DMS 273 (cell line): Measurements from ENCODE around the gene RPS10.
"Not testable (repeated sequence)": the region's sequence is repeated elsewhere in the genome, so short reads cannot be mapped to it uniquely, and the experiment has no call there.

ENCODE experiments used
- DNase-seq: peaks from one replicate; lab custom pipeline; 2025; ENCODE audit not compliant: unreplicated experiment; lab: John Stamatoyannopoulos, UW

Gene RPS10

GRCh38 chr6:34393191-34393965 lies 32.5 kb downstream of the RPS10 start:
- no peak for DNase-seq

DNA sequence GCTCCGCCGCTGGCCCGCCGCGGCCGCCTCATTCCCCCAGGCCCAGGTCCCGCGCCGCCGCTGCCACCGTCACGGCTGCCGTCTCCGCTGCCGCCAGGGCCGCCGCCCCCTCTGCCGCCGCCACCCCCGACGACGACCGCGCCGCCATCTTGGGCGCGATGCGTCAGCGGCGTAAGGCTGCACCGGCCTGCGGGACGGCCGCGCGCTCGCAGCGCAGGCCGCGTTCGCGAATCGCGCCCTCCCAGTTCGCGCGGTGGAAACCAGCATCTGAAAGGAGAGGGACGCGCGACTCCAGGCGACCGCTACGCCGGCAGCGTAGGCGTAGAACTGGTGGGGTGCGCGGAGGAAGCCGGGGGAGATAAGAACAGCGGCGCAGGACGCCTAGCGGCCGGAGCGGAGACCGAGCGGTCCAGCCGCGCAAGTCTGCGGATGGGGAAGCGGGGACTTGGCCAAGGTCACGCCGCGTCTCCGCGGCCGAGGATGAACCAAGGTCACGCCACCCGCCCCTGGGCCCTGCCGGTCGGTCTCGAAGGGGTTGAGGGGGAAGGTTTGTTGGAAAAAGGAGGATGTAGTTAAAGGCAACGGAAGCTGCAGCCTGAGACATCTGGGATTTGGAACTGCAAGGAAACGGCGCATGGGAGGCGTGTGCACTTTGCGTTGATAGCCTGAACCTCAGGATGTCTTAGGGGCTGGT lies 33.2 kb downstream of the RPS10 start, which contains the start of gene NUDT3:
Gene NUDT3, minus strand, starts transcription at position 173 of the 694 bp plus-strand sequence. CDS start 307 bp downstream, outside the sequence.
- DNase-seq, result peak; percentile 98

- DNase-seq, result peak; percentile 90
Measured at GRCh38 chr6:34391786-34392496, 33.9 kb downstream of the RPS10 start.

GRCh38 chr6:34391473-34391785 lies 34.4 kb downstream of the RPS10 start:
- DNase-seq, result no peak

GRCh38 chr6:34390531-34391472 lies 35.1 kb downstream of the RPS10 start:
- peak; percentile 76 for DNase-seq

DNA sequence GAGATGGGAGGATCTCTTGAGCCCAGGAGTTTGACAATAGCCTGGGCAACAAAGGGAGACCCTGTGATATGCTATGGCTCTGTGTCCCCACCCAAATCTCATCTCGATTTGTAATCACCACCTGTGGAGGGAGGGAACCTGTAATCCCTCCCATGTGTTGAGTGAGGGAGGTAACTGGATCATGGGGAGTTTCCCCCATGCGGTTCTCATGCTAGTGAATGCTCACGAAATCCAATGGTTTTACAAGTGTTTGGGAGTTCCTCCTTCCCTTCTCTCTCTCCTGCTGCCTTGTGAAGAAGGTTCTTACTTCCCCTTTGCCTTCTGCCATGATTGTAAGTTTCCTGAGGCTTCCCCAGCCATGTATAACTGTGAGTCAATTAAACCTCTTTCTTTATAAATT lies 36.8 kb downstream of the RPS10 start:
- DNase-seq, result no peak

DNA sequence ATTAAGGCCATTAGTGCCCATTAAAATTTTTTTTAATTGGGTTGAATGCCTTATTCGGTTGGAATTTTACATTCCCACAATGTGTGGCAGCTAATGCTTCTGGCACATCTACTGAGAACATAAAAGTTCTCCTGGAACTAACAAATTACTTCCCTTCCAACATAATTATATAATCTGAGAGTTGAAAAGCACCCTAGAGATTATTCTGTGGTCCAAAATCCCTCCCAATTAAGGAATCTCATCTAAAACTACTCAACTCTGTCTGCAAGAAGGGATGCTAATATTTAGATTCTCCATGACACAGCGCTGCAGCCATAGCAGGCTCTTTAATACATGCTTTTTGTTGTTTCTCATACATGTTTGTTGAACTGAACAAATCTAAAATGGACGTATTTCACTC lies 37.4 kb downstream of the RPS10 start:
- DNase-seq, result no peak

DNA sequence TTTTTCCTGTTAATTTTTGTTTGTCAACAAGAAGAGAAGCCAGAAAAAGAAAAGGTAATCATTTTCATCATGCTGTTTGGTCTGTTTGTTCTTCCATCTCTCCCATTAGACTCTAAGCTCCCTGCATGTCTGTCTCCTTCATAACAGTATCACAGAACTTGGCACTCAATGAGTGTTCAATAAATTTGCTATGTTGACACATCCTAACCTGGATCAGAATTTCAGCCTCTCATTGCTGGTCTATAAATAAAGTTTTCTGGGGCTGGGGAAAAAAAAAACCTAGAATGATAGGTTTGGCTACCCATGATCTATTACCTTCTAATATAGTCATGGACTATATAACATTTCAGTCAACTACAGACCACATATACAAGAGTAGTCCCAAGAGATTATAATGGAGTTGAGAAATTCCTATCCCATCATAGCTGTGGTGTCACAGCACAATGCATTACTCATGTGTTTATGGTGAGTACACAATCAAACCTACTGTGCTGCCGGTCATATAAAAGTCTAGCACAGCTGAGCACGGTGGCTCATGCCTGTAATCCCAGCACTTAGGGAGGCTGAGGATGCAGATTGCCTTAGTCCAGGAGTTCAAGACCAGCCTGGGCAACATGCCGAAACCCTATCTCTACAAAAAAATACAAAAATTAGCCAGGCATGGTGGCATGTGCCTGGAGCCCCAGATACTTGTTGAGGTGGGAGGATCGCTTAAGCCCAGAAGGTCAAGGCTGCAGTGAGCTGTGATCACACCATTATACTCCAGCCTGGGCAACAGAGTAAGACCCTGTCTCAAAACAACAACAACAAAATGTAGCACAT lies 39.3 kb downstream of the RPS10 start:
- no peak for DNase-seq

DNA sequence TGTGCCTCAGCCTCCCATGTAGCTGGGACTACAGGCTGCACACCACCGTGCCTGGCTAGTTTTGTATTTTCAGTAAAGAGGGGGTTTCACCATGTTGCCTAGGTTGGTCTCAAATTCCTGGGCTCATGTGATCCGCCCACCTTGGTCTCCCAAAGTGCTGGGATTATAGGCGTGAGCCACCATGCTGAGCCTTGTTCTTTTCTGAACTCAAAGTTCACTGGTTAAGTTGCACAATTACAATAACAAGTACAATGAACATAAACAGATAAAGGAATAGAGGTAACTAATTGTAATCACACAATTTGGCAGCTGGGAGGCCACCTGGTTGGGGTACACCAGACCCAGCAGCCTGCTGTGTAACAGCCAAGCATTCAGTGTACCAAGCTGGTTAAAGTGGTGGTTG lies 40.1 kb downstream of the RPS10 start:
- peak; percentile 25 for DNase-seq

GRCh38 chr6:34384321-34385153 lies 41.3 kb downstream of the RPS10 start:
- DNase-seq, result no peak

DNA sequence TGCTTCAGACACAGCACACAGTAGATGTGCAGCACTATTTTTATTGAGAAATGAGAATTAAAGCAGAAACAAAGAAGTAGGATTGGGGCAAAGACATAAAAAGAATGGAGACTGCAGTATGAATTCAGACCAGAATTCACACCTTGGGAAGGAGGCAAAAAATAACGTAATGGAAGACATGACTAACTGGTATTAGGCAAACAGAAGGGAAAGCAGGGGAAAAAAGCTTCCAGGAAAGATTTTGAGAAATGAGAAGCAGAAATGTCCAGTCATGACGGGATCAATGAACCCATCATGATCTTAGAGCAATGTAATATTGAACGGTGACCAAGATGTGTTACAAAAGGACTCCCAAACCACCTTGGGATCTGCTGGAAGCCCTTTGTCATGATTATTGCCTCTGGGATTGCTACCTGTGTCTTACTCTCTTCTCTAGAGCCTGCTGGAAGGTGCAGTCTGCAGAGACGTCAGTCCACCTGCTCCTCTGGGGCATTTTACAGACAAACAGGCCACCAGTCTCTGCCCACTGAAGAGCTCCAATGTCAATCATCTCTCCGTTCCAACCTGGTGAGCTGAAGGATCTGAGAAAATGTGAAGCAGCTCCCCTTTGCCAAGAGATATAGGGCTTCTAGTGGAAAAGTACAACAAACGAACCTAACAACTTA lies 42.1 kb downstream of the RPS10 start:
- no peak for DNase-seq

DNA sequence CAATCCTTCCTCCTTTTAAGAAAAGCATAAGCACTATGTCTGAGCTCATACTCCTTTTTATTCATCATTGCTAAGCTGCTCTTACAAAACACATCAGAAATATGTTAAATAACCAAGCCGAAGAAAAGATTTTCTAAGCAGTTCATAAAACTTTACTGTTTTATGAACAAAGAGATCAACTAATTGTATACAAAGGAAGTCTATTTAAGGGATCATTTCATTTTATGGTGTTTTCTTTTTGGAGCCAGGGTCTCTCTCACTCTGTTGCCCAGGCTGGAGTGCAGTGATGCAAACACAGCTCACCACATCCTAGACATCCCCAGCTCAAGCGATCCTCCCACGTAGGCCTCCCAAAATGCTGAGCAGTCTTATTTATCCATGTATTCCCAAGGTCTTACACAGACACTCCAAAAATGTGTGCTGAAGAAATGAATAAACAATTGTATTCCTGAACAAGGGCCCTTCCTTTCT lies 42.7 kb downstream of the RPS10 start:
- DNase-seq, result no peak

DNA sequence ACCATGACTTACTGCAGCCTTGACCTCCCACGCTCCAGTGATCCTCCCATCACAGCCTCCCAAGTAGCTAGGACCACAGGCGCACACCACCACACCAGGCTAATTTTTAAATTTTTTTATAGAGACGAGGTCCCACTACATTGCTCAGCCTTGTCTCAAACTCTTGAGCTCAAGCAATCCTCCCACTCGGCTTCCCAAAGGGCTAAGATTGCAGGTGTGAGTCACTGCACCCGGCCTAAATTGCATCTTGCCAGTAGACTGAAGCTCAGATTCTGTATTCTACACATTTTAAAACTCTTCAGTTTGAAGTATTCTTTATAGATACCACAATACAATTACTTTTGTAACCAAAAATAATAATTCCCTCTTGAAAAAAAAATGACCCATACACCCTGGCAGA lies 44.8 kb downstream of the RPS10 start:
- DNase-seq, result no peak

DNA sequence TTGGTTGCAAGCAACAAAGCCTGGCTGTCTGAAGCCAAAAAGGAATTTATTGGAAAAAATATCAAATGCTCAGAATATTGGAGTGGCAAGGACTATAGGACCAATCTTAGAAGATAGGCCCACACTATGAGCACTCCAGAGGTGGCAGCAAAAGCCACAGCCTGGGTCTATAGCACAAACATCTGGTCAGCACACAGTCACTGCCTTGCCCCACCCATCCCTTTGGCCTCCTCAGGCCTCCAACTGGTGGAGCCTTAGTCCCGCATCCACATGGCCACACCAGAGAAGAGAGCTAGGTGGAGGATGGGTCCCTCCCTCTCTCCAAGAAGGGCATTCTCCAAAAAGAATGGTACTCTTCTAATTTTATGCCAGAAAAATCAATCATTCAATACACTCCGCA lies 47.4 kb downstream of the RPS10 start:
- DNase-seq, result no peak

DNA sequence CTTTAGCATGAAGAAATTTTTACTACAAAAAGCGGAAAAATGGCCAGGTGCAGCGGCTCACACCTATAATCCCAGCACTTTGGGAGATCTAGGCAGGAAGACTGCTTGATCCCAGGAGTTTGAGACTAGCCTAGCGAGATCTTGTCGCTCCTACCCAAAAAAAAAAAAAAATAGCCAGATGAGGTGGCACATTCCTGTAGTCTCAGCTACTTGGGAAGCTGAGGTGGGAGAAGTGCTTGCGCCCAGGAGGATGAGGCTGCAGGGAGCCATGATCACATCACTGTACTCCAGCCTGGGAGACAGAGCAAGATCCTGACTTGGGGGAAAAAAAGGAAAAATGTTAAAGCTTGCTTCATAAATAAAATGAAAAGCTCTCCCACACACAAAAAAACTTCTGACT lies 47.9 kb downstream of the RPS10 start:
- no peak for DNase-seq

DNA sequence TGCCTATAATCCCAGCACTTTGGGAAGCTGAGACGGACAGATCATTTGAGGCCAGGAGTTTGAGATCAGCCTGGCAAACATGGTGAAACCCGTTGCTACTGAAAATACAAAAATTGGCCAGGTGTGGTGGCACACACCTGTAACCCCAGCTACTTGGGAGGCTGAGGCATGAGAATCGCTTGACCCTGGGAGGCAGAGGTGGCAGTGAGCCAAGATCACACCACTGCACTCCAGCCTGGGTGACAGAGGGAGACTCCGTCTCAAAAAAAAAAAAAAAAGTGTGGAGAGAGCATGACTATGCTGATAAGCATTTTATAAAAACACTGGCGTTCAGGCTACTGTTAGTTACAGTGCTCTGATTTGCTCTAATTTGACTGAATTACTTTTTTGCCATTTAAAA lies 48.3 kb downstream of the RPS10 start:
- DNase-seq, result not testable (repeated sequence)

DNA sequence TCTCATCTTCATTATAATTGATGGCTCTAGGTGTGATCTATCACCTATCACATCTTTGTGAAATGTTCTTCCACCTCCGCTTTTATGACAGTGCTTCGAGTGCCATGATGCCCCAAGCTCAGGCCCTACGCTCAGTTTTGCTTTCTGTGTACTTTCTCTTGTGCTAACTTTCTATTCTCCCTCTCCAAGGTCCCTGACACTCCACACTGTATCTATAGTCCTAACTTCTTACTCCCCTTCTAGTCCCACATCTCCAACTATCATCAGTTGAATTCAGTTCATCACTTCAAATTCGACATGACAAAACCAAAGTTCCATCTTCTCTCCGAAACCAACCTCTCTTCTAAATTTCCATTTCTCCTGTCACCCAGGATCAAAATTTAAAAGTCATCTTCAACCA lies 50.0 kb downstream of the RPS10 start:
- DNase-seq, result no peak

- no peak for DNase-seq
Measured at GRCh38 chr6:34374508-34374907, 51.4 kb downstream of the RPS10 start.

GRCh38 chr6:34374069-34374468 lies 51.8 kb downstream of the RPS10 start:
- DNase-seq, result no peak
